Activated CD4-positive, alpha-beta T cell treated with anti-CD3 and anti-CD28 coated beads for 24 hours (primary cell): ENCODE measurements around the gene SRPK1.
"Not testable (repeated sequence)": the region's sequence is repeated elsewhere in the genome, so short reads cannot be mapped to it uniquely, and the experiment has no call there.

Source experiments
- DNase-seq, 2 donors: peaks; one replicate each; pipeline ENCODE4 v3.0.0-alpha.2; 2020; ENCODE audit warnings: low read depth in 2 of 2

SRPK1 gene

GRCh38 chr6:35931120-35931561 lies 10.2 kb upstream of the SRPK1 start:
- DNase-seq, result no peak

GRCh38 chr6:35929601-35930000 lies 8.7 kb upstream of the SRPK1 start:
- no peak for DNase-seq

- DNase-seq, result no peak
Measured at GRCh38 chr6:35926509-35927215, 5.8 kb upstream of the SRPK1 start.

GRCh38 chr6:35925961-35926360 lies 5.1 kb upstream of the SRPK1 start:
- no peak for DNase-seq

- no peak for DNase-seq
Measured at GRCh38 chr6:35924146-35924545, 3.2 kb upstream of the SRPK1 start.

- no peak for DNase-seq
Measured at GRCh38 chr6:35922139-35922554, 1.2 kb upstream of the SRPK1 start.

GRCh38 chr6:35919827-35920751 lies 809 bp downstream of the SRPK1 start:
- peak; percentile 28 to 31 for DNase-seq

GRCh38 chr6:35919085-35919826 lies 1.6 kb downstream of the SRPK1 start:
- DNase-seq, result no peak

GRCh38 chr6:35916893-35917292 lies 4.0 kb downstream of the SRPK1 start:
- DNase-seq, result not testable (repeated sequence)

- no peak for DNase-seq
Measured at GRCh38 chr6:35916056-35916455, 4.8 kb downstream of the SRPK1 start.

GRCh38 chr6:35914536-35914935 lies 6.4 kb downstream of the SRPK1 start:
- no peak for DNase-seq

GRCh38 chr6:35911871-35912653 lies 8.8 kb downstream of the SRPK1 start:
- no peak for DNase-seq

- not testable (repeated sequence) for DNase-seq
Measured at GRCh38 chr6:35909571-35909970, 11.3 kb downstream of the SRPK1 start.

- DNase-seq, result not testable (repeated sequence)
Measured at GRCh38 chr6:35908753-35909401, 12.0 kb downstream of the SRPK1 start.

- DNase-seq, result no peak
Measured at GRCh38 chr6:35907750-35908149, 13.1 kb downstream of the SRPK1 start.

GRCh38 chr6:35906499-35906846 lies 14.4 kb downstream of the SRPK1 start:
- DNase-seq, result no peak

- DNase-seq, result no peak
Measured at GRCh38 chr6:35905841-35906498, 14.9 kb downstream of the SRPK1 start.

GRCh38 chr6:35905141-35905785 lies 15.6 kb downstream of the SRPK1 start:
- no peak for DNase-seq

- DNase-seq, result no peak
Measured at GRCh38 chr6:35903679-35904078, 17.2 kb downstream of the SRPK1 start.

- DNase-seq, result no peak
Measured at GRCh38 chr6:35900448-35900847, 20.4 kb downstream of the SRPK1 start.
